ENCODE data around the gene GAL3ST1.
A peak's percentile ranks its signal among the peaks of the same experiment; 100 is the strongest.
"Not testable (repeated sequence)": the region's sequence is repeated elsewhere in the genome, so short reads cannot be mapped to it uniquely, and the experiment has no call there.

Gene GAL3ST1, protein sequence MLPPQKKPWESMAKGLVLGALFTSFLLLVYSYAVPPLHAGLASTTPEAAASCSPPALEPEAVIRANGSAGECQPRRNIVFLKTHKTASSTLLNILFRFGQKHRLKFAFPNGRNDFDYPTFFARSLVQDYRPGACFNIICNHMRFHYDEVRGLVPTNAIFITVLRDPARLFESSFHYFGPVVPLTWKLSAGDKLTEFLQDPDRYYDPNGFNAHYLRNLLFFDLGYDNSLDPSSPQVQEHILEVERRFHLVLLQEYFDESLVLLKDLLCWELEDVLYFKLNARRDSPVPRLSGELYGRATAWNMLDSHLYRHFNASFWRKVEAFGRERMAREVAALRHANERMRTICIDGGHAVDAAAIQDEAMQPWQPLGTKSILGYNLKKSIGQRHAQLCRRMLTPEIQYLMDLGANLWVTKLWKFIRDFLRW

DNA sequence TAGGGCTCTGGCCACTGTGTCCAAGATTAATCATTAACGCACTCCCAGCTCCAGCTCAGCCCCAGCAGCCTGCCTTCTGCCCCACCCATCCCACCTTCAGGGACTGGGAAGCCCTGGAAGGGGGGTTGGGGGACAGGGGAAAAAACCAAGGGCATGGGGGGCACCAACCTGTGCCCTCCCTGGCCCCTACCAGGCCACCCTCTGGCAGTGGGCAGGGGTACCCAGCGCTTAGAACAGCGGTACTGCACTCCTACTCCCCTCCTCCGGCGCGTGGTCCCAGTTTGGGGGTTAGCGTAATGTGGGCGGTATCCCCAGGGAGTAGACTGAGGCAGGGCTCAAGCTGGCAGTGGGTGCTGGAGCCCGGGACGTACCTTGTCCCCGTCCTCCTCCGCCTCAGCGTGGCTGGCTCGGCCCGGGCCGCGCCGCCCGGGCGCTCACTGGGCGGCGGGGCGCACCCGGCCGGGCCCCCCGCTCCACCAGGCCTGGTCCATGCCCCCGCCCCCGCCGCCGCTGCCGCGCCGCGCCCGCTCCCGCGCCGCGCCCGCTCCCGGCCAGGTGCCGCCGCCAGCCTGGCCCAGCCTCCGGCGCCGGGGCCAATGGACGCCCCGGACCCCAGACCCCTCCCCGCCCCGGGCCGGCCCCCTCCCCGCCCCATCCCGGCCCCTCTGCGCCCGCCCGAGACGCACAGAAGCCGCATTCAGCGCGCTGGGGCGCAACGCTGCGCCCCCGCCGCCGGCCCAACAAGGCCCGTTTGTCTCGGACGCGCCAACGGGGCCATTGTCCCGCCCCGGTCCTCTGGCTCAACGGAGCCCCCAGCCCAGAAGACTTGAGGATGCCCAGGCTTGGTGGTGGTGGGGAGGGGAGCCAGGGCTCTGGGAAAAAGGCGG lies at the start of gene GAL3ST1:
TSS of gene GAL3ST1 (minus strand) at position 571 of the 887 bp plus-strand sequence. CDS start 17,273 bp downstream, outside the sequence.
- H3K4me3 Mint-ChIP-seq = no peak within 1 kb of the TSS
- no peaks in the 10 kb centered on the region for H3K36me3 Mint-ChIP-seq (ENCODE audit: low read depth)
- H3K27ac Mint-ChIP-seq = no peak within 1 kb of the TSS

DNA sequence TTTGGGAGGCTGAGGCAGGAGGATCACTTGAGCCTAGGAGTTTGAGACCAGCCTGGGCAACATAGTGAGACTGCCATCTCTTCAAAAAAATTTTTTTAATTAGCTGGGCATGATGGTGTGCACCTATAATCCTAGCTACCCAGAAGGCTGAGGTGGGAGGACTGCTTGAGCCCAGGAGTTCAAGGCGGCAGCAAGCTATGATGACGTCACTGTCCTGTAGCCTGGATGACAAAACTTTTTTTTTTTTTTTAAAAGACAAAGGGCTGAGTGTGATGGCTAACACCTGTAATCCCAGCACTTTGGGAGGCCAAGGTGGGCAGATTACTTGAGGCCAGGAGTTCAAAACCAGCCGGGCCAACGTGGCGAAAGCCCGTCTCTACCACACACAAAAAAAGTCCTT lies 45.4 kb upstream of the GAL3ST1 start:
- H3K36me3 Mint-ChIP-seq (ENCODE audit: low read depth); H3K4me1 Mint-ChIP-seq (ENCODE audit: low read depth); H3K9me3 Mint-ChIP-seq; H3K27me3 Mint-ChIP-seq; DNase-seq; H3K4me3 Mint-ChIP-seq; H3K27ac Mint-ChIP-seq: not testable (repeated sequence)

More for the DNA sequence above, at the start of gene GAL3ST1:
- Mint-ChIP-seq H3K4me1 (ENCODE audit: low read depth) (peaks cover 11% of the 10 kb centered on the region), H3K27me3 (no peaks in the 10 kb centered on the region), H3K9me3 (no peaks in the 10 kb centered on the region)
- no peak for DNase-seq

DNA sequence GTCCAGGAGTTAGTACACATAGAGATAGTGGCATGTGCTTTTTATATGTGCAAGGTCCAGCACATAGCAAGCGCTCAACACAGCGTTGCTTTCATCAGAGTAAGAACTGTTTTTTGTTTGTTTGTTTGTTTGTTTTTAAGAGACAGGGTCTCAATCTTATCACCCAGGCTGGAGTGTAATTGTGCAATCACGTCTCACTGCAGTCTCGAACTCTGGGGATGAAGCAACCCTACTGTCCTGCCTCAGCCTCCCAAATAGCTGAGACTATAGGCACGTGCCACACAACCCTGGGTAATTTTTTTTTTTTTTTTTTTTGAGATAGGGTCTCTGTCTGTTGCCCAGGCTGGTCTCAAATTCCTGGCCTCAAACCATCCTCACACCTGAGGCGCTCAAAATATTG lies 43.4 kb upstream of the GAL3ST1 start:
- no peaks in the 10 kb centered on the region for H3K9me3 Mint-ChIP-seq
- H3K27me3 Mint-ChIP-seq = no peaks in the 10 kb centered on the region
- no peak for DNase-seq
- H3K36me3 Mint-ChIP-seq (ENCODE audit: low read depth) = no peaks in the 10 kb centered on the region
- H3K4me1 Mint-ChIP-seq (ENCODE audit: low read depth) = no peaks in the 10 kb centered on the region
- no peak overlapping the region for H3K4me3 Mint-ChIP-seq
- no peak overlapping the region for H3K27ac Mint-ChIP-seq

DNA sequence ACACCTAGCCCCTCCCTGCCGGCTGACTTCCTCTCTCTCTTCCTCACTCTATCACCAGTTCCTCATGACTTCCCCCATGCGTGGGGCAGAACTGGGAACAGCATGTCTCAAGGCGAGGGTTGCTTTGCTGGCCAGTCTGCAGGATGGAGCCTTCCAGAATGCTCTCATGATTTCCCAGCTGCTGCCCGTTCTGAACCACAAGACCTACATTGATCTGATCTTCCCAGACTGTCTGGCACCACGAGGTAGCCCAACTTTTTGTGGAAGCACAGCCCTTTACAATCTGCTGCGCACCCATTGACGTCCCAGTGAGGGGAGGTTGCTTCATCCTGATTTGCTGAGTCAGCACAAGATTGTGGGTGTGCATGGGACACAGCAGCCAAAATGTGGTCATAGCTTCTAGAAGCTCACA lies 41.1 kb upstream of the GAL3ST1 start:
- Mint-ChIP-seq H3K27me3 (no peaks in the 10 kb centered on the region), H3K36me3 (ENCODE audit: low read depth) (no peaks in the 10 kb centered on the region), H3K4me3 (no peak overlapping the region), H3K9me3 (no peaks in the 10 kb centered on the region), H3K4me1 (ENCODE audit: low read depth) (no peaks in the 10 kb centered on the region), H3K27ac (no peak overlapping the region)
- DNase-seq = no peak

DNA sequence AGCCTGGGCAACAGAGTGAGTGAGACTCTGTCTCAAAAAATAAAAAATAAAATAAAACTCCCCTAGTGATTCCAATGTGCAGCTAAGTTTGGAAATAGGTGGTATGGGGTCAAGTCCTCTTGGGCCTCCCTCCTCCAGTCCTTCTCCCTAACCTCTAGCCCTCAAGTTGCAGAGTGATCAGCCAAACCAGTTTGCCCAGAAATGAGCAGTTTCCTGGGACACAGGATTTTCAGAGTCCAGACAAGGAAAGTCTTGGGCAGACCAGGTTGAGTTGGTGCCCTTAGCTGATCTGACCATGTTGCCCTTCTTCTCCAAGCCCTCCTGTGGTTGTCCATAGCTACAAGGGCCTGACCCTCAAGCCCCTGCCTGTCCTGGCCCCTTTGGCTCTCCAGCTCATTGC lies 40.4 kb upstream of the GAL3ST1 start:
- H3K27ac Mint-ChIP-seq = no peak overlapping the region
- no peak for DNase-seq
- H3K36me3 Mint-ChIP-seq (ENCODE audit: low read depth) = no peaks in the 10 kb centered on the region
- no peak overlapping the region for H3K4me3 Mint-ChIP-seq
- no peaks in the 10 kb centered on the region for H3K9me3 Mint-ChIP-seq
- H3K27me3 Mint-ChIP-seq = no peaks in the 10 kb centered on the region
- H3K4me1 Mint-ChIP-seq (ENCODE audit: low read depth) = no peaks in the 10 kb centered on the region

DNA sequence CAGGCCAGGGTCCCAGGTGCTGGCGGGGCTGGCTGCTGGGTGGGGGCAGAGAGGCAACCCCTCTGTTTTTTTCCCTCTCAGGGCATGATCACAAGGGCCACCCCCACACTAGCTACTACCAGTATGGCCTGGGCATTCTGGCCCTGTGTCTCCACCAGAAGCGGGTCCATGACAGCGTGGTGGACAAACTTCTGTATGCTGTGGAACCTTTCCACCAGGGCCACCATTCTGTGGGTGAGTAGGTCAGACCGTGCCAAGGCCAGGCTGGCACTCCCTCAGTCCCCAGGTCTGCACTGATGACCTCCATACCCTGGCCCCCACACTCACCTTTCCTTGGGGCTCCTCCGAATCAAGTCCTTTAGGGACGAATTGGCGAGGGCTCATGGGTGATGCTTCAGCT lies 39.8 kb upstream of the GAL3ST1 start:
- Mint-ChIP-seq H3K4me3 (no peak overlapping the region), H3K9me3 (no peaks in the 10 kb centered on the region), H3K27me3 (no peaks in the 10 kb centered on the region), H3K4me1 (ENCODE audit: low read depth) (peaks cover 4% of the 10 kb centered on the region), H3K27ac (no peak overlapping the region), H3K36me3 (ENCODE audit: low read depth) (no peaks in the 10 kb centered on the region)
- no peak for DNase-seq

DNA sequence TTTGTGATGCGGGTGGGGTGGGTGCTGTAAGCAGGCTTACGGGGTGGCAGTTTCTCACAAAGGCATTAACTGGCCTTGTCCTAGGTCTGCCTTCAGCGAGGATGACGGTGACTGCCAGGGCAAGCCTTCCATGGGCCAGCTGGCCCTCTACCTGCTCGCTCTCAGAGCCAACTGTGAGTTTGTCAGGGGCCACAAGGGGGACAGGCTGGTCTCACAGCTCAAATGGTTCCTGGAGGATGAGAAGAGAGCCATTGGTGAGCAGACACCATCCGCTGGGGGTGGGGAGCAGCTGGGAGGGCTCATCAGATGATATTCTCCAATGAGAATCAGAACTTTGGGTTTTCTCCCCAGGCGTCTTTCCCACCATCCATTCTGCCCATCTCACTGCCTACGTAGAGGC lies 38.3 kb upstream of the GAL3ST1 start:
- Mint-ChIP-seq H3K9me3 (no peaks in the 10 kb centered on the region), H3K4me3 (no peak overlapping the region), H3K4me1 (ENCODE audit: low read depth) (peaks cover 9% of the 10 kb centered on the region), H3K27me3 (no peaks in the 10 kb centered on the region), H3K36me3 (ENCODE audit: low read depth) (no peaks in the 10 kb centered on the region), H3K27ac (no peak overlapping the region)
- no peak for DNase-seq

DNA sequence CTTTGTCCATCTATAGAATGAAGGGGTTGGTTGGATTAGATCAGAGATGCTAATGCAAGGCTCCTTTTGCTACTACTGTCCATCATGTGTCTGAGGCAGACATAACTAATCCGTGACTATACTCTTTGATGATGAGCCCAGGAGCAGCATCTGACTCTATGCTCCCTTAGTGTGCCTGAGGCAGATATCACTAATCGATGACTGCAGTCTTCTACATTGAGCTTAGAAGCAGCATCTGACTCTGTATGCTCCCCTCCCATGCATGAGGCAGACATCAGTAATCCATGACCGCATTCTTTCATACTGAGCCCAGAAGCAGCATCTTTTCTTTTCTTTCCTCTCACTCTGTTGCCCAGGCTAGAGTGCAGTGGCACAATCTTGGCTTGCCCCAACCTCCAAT lies 36.7 kb upstream of the GAL3ST1 start:
- H3K9me3 Mint-ChIP-seq = no peaks in the 10 kb centered on the region
- H3K36me3 Mint-ChIP-seq (ENCODE audit: low read depth) = no peaks in the 10 kb centered on the region
- H3K4me3 Mint-ChIP-seq = no peak overlapping the region
- no peak overlapping the region for H3K27ac Mint-ChIP-seq
- DNase-seq = no peak
- H3K4me1 Mint-ChIP-seq (ENCODE audit: low read depth) = peaks cover 24% of the 10 kb centered on the region
- no peaks in the 10 kb centered on the region for H3K27me3 Mint-ChIP-seq

DNA sequence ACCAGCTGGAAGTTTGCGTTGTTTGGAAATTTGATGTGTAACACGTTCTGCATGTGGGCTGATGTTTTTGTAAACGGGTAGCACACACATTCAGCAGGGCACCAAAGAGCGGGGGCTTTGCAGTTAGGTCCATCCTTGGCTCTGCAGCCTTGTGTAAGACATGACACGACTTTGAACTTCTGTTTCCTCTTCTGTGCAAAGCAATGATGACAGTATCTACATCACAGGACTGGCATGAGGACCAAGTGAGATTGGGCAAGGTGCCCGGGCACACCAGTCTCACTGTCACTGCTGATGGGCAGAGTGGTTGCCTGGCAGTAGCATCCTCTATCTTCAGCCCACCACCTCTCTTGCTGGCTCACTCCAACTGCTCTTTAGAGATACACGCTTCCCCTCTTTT lies 35.8 kb upstream of the GAL3ST1 start:
- no peaks in the 10 kb centered on the region for H3K36me3 Mint-ChIP-seq (ENCODE audit: low read depth)
- no peaks in the 10 kb centered on the region for H3K27me3 Mint-ChIP-seq
- H3K4me1 Mint-ChIP-seq (ENCODE audit: low read depth) = peaks cover 31% of the 10 kb centered on the region
- DNase-seq = no peak
- H3K9me3 Mint-ChIP-seq = no peaks in the 10 kb centered on the region
- H3K4me3 Mint-ChIP-seq = no peak overlapping the region
- no peak overlapping the region for H3K27ac Mint-ChIP-seq

DNA sequence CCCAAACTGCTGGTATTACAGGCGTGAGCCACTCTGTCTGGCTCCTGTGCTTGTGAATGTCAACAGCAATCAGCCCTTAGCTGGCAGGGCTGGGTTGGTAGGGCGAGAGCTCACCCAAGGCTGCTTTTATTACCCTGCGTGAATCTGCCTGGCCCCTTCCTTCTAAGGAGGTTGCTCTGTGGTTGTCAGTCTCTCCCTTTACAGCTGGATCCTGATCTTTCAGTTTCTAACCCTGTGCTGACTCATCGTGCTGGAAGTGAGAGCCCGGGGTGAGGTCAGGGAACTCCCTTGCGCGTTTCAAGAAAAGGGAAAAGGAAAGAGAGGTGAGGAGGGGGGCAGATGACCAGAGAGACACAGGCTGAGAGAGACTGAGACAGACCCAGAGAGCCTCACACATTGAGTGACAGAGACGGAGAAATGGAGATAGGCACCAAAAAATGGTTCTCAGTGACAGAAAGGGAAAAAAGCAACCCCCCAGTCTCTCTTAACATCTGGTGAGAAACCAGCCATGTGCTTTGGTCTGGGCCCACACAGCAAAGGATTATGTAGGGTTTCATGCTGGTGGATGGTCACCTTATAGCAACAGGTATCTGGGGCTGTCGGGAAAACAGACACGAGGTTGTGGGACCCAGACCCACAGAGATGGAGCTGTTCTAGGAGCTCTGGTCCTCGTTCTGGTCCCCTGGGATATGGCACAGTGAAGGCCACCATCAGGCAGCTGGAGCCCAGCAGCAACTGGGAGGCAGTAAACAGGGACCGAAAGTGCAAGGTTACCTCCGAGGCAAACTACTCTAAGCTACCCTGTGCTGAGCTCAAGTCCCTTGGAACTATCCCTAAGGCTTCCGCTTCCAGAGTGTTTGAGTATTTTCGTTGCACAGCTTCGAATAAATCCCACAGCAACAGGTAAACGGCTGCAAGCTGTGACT lies 35.1 kb upstream of the GAL3ST1 start:
- Mint-ChIP-seq H3K27ac (peak overlapping the region; percentile 31), H3K9me3 (no peaks in the 10 kb centered on the region), H3K27me3 (no peaks in the 10 kb centered on the region), H3K4me3 (no peak overlapping the region), H3K36me3 (ENCODE audit: low read depth) (no peaks in the 10 kb centered on the region), H3K4me1 (ENCODE audit: low read depth) (peaks cover 31% of the 10 kb centered on the region)
- no peak for DNase-seq

DNA sequence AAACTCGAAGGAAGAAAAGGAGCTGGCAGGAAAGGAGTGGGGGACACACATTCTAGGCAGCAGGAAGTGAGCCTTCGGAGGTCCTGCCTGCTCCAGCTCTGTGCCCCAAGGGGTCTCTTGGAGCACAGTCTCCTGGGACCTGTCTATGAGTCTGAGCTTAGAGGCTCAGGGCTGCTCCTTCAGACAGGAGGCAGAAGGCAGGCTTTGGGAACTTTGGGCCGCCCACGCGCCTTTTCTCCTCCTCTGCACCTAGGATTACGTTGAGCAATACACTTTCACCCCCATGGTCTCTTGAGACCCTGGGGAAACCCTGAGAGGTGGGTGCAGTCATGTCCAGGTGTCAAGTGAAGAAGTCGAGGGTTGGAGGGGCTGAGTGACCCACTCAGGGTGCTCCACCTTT lies 33.5 kb upstream of the GAL3ST1 start:
- Mint-ChIP-seq H3K9me3 (no peaks in the 10 kb centered on the region), H3K27ac (no peak overlapping the region), H3K4me1 (ENCODE audit: low read depth) (peaks cover 31% of the 10 kb centered on the region), H3K27me3 (no peaks in the 10 kb centered on the region), H3K4me3 (no peak overlapping the region), H3K36me3 (ENCODE audit: low read depth) (no peaks in the 10 kb centered on the region)
- DNase-seq = no peak

DNA sequence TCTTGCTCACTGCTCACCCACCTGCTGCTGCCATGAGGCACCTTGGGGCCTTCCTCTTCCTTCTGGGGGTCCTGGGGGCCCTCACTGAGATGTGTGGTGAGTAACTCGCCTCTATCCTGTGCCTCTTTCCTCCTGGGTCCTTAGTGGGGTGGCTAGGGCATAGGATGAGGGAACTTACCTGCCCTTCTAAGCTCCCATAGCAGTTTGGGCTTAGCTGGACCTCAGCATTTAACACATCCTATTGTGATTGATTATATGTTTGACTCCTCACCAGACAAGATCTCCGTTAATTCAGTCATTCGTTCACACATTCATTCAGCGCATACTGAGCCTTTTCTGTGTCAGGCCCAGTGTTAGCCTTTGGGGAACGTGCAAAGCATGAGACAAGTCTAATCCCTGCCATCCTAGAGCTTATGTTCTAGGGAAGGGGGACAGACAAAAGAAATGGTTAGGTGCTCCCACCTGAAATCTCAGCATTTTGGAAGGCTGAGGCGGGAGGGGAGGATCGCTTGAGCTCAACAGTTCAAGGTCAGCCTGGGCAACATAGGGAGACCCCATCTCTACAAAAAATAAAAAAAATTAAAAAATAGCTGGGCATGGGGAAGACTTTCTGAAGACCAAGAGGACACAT lies 33.0 kb upstream of the GAL3ST1 start:
- Mint-ChIP-seq H3K27me3 (no peaks in the 10 kb centered on the region), H3K27ac (peak overlapping the region; percentile 82), H3K4me1 (ENCODE audit: low read depth) (peaks cover 31% of the 10 kb centered on the region), H3K36me3 (ENCODE audit: low read depth) (no peaks in the 10 kb centered on the region), H3K9me3 (no peaks in the 10 kb centered on the region), H3K4me3 (peak overlapping the region; percentile 74)
- no peak for DNase-seq

DNA sequence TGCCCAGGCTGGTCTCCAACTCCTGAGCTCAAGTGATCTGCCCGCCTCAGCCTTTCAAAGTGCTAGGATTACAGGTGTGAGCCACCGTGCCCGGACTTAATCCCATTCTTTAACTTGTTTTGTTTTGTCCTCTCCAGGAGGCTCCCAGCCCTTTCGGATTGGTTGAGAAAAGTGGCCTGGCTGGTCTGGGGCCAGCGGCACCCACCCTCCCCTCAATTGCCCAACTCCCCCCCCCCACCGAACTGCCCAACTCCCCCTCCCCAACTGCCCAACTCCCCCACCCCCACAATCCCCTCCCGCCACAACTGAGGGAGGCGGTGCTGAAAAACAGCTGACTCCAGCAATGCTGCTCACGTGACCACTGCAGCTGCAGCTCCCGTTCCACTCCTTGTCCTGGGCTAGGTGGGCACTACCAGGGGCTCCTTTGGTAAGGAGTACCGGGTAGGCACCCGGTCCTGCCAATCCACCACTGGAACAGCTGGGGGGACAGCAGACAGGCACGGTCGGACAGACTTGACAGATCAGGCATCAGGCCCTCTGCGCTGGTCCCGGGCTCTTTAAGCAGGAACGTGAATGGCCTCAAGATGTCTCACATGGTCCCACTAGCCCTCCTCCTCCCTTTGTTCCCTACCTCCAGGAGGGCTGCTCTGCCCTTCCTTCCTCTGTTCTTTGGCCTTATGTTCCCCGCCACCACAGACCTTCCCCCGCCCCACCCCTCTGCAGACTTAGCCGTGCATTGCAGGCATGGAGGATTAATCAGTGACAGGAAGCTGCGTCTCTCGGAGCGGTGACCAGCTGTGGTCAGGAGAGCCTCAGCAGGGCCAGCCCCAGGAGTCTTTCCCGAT lies 32.2 kb upstream of the GAL3ST1 start, which contains the start of gene TCN2:
TSS of gene TCN2 (plus strand) at position 720 of the 845 bp plus-strand sequence. CDS start 158 bp downstream, outside the sequence.
- H3K9me3 Mint-ChIP-seq = no peaks in the 10 kb centered on the region
- H3K4me3 Mint-ChIP-seq = peak within 1 kb of the TSS; percentile 74
- no peaks in the 10 kb centered on the region for H3K27me3 Mint-ChIP-seq
- peaks cover 32% of the 10 kb centered on the region for H3K4me1 Mint-ChIP-seq (ENCODE audit: low read depth)
- H3K36me3 Mint-ChIP-seq (ENCODE audit: low read depth) = no peaks in the 10 kb centered on the region
- H3K27ac Mint-ChIP-seq = peak within 1 kb of the TSS; percentile 82
- peak; percentile 57 for DNase-seq

All from activated T-cell treated with anti-CD3 and anti-CD28 coated beads, Interleukin-2, amount 50 U/mL, for 24 hours (primary cell).